ENCODE measurements around the gene CH25H.
"Not testable (repeated sequence)": the region's sequence is repeated elsewhere in the genome, so short reads cannot be mapped to it uniquely, and the experiment has no call there.

CH25H gene

DNA sequence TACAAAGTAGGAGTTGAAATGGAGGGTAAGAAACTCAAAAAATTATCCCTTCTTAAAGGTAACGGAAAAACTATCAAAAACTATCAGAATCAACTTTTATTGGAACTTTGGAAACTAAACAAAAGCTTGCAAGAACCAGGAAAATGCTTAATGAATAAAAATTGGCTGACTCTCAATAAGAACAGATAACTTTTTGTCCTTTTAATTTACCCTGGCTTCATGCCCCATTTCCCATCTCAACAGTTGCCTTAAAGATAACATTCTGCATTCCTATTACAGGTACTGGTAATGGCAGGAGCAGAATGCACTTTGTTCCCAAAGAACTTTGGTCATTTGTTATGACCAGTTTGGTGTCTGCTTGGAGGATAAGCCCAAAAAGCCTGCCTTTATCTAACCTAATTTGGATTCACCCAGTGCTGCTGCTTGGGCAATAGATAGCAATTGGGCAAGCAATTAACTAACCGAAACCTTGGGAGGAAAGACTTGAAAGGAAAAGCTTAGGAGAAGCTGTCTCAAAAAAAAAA, 17.8 kb downstream of the CH25H start:
- DNase-seq = no peak

DNA sequence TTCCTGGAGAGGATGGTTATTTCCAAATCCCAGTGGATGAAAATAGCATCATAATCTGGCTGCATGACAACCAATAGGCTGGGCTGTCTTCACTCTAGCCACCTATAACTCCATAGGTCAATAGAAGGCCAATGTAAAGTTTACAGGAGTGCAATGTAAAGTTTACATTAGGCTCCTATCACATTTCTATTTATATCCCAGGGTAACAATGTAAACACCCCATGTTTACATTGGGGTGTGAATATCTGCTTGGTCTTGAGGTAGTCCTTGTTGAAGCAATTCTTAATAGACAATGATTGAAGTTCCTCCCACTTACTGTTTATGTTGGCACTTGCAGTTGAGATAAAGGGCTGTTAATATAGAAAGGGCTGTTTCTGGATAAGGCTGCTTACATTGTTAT, 21.5 kb downstream of the CH25H start:
- DNase-seq = no peak

DNA sequence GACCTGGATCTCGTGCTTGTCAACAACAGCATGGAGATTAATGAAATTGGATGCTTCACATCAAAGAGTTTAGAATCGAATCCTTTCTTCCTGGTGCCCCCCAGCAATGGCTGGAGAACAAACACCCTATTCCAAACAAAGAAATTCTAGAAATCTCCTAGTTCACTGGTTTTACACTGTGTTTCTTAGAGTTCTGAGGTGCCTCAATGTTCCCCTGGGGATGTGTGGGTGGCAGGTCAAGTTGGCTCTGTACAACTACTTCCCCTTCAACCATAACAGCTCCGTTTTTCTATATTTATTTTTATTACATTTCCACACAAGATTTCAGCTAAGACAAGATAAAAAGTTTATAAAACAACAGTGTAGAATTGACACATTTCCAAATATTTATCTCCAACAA, 22.5 kb downstream of the CH25H start:
- DNase-seq = no peak

DNA sequence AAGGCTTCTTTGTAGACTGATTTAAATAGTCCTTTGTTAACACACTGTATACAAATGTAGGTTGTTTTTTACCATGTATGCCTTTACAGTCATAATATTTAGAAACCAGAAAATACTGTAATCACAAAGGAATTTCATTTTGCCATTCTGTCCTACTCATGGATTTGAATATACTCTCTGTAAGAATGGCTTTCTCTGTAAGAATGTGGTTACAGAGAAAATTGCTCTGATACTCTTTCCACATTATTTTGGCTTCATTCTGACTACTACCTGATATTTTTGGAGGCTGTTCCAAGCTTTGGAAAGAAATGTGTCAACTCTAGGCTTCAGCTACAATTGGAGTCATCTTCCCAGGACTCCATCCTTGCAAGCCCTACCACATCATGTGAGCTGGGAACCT, 23.5 kb downstream of the CH25H start:
- no peak for DNase-seq

DNA sequence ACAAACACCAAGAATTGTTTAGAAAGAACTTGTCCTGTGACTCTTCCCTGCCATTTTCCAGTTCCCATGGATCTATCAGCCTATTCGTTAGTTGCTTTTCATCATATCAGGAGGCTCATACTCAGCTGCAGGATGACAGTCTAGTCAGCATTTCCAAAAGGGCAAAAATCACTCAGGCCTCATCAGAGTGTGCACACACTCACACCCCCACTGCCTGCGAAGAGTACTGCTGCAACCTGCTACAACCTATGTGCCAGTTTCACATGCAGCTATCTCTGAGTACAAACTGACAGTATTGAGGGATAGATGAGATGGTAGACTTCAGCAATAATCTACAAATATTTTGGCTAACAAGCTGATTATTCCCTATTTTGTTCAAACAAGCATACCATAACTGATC, 24.2 kb downstream of the CH25H start:
- no peak for DNase-seq

DNA sequence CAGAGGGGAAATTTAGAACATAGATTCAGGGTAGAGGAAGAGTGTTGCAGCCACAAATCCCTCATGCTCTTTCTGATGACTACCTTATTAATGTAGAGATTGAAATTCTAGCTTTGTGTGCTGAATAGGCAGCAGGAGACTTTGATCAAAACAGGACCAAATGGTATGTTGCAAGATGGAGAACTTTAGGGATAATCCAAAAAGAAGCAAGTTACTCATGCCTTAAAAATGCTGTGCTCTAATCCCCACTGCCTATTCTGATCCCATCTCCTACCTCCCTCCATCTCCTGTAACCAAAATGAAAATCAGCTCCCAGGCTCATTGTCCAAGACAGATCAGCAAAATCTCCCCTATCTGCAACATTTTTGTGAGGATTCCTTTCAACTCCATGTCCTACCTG, 31.3 kb downstream of the CH25H start:
- DNase-seq = no peak

DNA sequence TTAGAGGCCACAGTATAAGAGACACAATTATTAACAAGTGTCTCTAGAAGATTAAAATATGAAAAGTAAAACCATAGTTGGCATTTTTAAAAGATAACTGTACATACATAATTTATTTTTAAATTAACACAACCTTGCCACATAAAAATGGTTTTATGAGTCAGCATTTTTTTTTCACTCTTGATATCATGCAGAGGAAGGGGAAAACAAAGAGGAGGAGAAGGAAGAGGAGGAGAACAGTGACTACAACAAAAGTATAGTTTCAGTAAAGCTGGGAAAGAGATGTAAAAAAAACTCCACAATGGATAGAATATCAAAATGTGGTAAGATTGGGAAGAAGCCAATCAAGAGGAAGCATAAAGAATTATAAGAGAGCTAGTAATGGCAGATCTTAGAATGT, 34.0 kb downstream of the CH25H start:
- no peak for DNase-seq

DNA sequence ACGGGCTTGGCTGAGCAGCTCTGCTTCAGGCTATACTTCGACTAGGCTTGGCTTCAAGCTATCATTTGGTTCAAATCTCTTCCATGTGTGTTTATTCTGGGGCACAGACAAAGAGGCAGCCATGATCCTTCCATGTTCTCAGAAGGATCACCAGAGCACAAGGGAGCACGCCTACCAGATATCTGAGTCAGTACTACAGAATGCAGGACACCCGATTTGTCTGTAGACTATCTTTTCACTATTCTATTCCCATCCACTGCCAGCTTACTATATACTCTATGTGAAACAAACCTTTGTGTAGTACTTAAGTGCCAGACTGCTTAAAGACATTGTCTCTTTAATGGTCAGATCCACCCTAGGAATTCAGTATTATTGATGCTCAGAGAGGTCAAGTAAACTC, 35.1 kb downstream of the CH25H start:
- DNase-seq = no peak

DNA sequence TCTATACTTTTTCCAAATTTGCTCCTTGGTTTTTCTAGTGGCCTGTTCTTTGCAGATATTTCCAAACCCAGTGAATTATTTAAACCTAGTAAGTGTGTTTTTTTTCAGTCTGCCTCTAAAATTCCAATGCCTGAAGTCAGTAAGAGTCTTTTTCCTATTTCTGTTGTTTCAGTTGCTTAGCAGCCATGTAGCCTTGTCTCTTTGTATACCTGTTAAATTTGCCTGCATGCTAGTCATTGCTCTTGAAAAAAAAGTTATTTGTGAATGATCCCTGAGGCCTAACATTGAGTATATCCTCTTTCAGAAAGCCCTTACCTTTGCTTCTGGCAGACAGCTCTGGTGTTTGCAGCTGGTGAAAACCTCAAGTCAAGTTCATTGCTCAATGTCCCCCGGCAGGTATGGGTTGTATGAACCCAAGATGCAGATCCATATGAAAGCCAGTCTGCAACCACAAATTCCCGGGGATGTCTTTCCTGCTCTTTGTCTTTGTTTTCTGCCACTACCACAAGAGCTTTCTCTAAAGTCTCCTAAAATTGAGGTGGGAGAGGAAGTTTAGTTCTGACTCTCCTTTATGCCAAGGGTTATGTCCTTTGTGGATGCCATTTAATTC, 35.7 kb downstream of the CH25H start:
- no peak for DNase-seq

DNA sequence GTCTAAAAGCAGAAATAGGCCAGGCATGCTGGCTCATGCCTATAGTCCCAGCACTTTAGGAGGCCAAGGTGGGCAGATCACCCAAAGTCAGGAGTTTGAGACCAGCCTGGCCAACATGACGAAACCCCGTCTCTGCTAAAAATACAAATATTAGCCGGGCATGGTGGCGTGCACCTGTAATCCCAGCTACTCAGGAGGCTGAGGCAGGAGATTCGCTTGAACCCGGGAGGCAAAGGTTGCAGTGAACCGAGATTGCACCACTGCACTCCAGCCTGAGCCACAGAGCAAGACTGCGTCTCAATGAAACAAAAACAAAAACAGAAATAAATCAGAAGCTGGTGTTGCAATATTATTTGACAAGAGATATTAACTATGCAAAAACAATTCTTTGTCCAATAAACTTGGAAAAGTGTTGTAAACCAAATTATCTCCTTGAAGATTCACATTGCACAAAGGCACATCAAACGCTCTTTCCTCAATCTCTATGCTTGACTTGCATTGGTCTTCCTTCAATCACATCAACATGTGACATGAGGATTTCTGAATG, 38.7 kb downstream of the CH25H start:
- not testable (repeated sequence) for DNase-seq

DNA sequence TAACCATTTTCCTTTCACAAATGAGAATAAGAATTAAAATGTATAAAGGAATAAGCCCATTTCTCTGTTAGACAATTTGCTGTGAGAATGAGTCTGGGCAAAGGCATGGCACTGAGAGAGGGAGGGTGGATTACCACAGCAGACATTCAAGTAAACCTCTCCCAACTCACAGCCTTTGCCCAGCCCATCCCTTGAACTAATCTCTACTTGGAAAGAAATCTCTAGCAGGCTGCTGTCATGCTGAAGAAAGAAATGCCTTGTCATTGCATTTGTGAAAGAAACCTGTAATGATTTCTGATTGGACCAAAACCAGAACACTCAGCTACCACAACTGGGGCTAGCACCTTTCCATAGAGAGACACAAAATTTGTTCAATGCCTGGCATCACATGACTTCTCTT, 39.2 kb downstream of the CH25H start:
- DNase-seq = no peak

DNA sequence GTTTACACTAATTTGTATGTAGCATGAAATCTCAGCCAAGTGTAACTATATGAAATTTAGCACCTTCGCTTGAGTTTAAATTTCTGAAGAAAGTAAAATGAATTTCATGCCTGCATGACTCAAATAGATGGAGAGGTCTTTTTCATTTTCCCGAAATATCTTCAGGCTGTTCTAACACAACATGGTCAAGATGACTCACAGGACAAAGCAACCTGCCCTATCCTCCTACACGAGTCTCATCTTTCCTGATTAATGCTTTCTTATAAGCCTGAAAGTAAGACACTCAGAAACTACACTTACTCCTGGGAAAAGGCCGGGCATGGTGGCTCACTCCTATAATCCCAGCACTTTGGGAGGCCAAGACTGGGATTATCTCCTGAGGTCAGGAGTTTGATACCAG, 41.2 kb downstream of the CH25H start:
- no peak for DNase-seq

DNA sequence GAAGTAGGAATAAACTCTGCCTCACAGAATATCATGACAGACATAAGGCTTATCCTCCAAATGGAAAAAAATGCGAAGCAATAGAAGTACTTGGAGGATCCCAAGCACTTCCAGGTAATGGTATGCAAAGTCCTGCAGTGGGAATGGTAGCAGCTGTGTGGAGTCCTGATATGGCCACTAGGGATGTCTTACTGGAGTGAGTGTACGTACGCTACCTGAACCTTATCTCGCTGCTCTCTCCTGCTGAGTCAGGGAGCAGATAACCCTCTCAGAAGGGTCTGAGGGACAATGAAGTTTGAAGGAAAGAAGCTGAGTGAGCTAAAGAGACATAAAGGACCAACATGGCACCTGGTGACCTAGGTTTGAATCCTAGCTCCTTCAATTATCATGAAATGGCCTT, 42.2 kb downstream of the CH25H start:
- DNase-seq = no peak

DNA sequence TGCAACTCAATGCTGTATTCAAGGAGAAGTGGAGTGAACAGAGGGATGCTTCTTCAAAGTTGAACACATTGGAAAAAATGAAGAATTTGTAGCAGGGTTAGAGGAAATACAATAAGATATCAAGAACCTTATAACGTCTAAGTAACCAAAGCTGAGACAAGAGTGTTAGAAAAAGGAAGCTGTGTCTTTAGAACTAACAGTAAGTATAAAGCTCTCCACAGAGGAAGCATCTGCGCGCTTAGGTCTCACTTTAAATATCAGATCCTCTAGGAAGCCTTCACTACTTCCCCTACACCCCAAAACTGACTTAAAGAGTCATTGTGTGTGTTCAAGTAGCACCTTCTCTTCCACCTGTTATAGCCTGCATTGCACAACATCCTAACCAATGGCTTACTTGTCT, 43.0 kb downstream of the CH25H start:
- DNase-seq = no peak

DNA sequence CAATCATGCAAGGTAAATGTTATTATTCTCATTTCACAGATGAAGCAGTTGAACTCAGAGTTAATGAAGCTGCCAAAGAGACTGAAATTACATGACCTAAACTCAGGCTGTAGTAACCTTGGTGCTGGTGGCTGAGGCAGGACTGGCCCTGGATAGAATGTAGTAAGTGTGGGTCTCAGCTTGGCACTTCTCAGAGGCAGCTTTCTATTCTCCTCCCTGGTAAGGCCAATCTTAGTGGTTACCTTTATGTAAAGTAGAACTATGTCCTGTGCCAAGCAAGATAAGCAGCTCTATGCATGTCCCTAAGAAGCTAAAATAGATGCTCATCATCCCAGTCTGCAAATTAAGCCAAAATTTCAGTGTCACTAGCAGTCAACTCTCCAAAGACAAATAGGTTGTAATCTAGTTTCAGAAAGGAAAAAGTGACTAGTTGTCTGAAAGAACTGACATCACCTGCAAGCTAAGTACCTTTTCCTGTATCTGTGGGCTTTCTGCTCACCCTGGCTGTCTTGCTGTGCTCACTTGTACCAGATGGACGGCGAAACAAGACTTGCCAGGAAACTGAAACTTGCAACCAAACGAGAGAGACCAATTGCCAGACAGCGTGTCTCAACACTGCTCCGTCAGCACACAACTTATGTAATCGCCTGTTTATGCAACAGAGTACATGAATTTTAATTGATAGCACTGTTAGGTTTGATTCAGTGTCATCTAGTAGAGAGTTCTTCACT, 43.7 kb downstream of the CH25H start:
- peak; percentile 69 for DNase-seq

DNA sequence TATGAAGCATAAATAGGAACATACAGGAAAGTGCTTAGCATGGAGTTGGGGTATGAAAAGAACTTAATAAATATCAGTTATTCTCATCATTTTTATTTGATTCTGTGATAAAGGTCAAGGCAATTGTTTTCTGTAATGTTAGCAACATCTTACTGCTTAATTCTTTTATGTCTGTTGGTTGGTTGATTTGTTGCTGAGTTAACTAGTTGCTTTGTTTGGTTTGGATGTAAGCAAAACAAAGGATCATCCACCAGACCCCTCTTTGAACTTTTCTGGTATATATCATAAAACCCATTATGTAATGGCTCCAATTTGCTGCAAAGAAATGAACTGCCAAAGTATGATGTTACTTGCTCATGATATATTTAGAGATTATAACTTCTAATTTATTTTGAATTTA, 44.5 kb downstream of the CH25H start:
- no peak for DNase-seq

DNA sequence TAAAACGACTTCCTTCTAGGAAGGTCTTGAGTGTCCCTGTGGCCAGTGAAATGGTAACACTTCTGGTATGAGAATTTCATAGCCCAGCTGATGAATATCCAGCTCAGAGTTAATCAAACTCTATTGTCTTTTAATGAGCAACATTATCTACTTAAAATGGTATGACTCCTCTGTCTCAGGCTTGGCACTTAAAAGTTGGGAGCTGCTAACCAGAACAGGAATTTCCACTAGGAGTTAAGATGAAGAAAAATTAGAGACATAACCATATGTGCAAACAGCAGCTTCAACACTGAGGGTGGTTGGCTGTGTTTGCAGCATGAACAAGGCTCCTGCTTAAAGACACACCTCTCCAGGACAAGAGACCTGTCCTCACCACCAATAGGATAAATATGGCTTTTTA, 46.8 kb downstream of the CH25H start:
- DNase-seq = no peak

DNA sequence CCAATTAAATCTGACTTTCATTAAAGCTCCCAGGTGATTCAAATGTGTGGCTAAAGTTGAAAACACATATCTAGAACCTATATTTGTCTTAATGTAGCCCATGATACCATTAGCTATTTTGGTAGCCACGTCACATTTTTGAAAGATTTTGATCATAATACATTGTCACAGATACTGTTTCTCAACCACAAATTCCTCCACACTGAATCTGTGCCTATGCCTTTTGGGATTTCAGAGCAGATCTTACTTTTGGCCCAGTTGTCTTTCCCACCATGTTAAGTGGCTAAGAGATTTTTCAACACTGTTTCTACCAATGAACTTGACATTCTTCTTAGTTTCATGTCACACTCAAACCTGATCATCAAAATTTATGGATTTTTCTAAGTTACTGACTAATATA, 47.4 kb downstream of the CH25H start:
- no peak for DNase-seq

DNA sequence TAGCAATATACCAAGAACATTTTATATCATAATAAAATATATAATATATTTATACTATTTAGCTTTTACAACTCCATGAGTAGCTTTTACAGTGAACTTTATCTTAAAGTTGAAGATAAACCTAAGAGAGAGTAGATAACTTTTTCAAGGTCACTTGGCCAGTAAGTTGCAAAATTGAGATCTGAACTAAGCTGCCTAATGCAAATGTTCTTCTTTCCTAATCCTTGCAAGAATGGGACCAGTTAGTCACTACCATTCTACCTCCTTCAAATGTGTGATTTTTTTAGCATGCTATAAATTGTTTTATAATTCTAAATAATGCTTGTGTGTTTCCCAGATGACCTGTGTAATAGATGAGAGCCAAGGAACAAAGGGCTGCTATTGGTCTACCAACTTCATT, 47.8 kb downstream of the CH25H start:
- DNase-seq = no peak

DNA sequence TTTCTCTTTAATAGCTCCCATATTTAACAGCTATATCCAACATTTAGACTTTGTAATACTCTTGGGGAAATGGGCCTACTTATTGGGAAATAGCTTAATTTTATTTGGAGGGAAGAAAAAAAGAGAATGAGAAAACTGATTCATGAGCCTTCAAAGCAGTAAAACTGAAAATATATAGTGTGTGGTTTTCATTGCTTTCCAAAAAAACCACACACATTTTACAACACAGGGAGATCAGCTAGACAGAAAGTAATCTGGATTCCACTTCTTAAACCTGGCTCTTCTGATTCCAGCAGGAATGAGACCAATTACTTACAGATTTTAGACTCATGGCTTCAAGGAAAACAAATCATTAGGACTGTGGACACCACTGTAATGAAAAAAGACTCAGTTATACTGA, 48.7 kb downstream of the CH25H start:
- no peak for DNase-seq

DNA sequence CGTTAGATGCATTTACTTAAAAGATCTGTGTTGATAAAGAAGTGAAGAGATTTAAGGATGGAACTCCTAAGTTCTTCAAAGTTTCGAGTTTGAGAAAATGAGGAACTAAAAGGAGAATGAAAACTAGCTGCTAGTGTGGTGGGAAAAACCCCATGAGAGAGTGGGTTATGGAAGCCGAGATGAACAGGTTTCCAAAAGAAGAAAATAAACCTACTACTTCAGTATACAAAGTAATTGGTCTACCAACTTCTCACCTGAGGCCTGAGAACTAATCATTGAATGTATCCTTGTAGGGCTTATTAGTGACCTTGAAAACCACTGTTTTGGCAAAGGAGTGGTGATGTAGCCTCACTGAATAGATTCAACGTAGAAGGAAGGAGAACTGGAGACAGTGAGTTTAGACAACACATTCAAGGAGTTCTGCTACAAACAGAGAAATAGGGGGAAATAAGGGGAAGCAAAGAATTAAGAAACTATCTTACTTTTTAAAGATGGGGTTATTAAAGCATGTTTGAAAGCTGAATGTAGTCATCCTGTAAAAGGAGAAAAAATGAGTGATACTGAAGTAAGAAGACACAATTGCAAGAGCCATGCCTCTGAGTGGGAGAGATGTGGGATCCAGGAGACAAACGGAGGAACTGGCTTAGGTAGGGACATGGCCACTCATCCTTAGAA, 50.8 kb downstream of the CH25H start:
- DNase-seq = no peak
